Effector memory CD4-positive, alpha-beta T cell (primary cell): ENCODE data around the gene CATSPER2.
"Not testable (repeated sequence)": the region's sequence is repeated elsewhere in the genome, so short reads cannot be mapped to it uniquely, and the experiment has no call there.

Experiments
- DNase-seq, 3 donors: peaks; one replicate each; pipeline ENCODE4 v3.0.0-alpha.2; 2020
- H3K27ac ChIP-seq: 2 replicates; pipeline ENCODE4 v1.7.0; 2013; ENCODE audit warnings: mild to moderate bottlenecking, low read length, moderate library complexity; ENCODE audit not compliant: insufficient read depth, poor library complexity, severe bottlenecking
- H3K27me3 ChIP-seq: replicated peaks from 2 replicates; pipeline ENCODE4 v1.7.0; 2013; ENCODE audit warnings: mild to moderate bottlenecking, low read length; ENCODE audit not compliant: insufficient read depth, control insufficient read depth, poor library complexity, severe bottlenecking
- H3K36me3 ChIP-seq: 2 replicates; pipeline ENCODE4 v1.7.0; 2013; ENCODE audit warnings: mild to moderate bottlenecking, low read length, moderate library complexity; ENCODE audit not compliant: control insufficient read depth, insufficient read depth
- H3K4me1 ChIP-seq: 2 replicates; pipeline ENCODE4 v1.7.0; 2013; ENCODE audit warnings: low read length, mild to moderate bottlenecking; ENCODE audit not compliant: control insufficient read depth, insufficient read depth, poor library complexity, severe bottlenecking
- H3K4me3 ChIP-seq: 2 replicates; pipeline ENCODE4 v1.7.0; 2013; ENCODE audit warnings: low read length, low read depth, mild to moderate bottlenecking; ENCODE audit not compliant: insufficient read depth, poor library complexity, severe bottlenecking
- H3K9me3 ChIP-seq: 2 replicates; pipeline ENCODE4 v1.7.0; 2013; ENCODE audit warnings: mild to moderate bottlenecking, low read length, moderate library complexity; ENCODE audit not compliant: control insufficient read depth
- total RNA-seq, 3 donors: gene quantifications; one replicate each; lab custom pipeline; 2026; lab: John Stamatoyannopoulos, UW

CATSPER2 gene
- 3.5 to 5.7 (median 4.1) reads per million in 3 donors for total RNA-seq

- no peaks in the 10 kb centered on the region for H3K9me3 ChIP-seq
- H3K27me3 ChIP-seq, result no peaks in the 10 kb centered on the region
- no peak for DNase-seq
- no peaks in the 10 kb centered on the region for H3K4me1 ChIP-seq
- H3K4me3 ChIP-seq, result no peak within 1 kb of the TSS
- H3K36me3 ChIP-seq, result no peaks in the 10 kb centered on the region
- H3K27ac ChIP-seq, result no peak within 1 kb of the TSS
Measured at GRCh38 chr15:43648649-43649429, at the start of gene CATSPER2. TSS of gene CATSPER2 (minus strand) at chr15:43648844. CDS start at chr15:43648061, 783 bp downstream.

- H3K36me3 ChIP-seq, H3K4me3 ChIP-seq, DNase-seq, H3K9me3 ChIP-seq, H3K4me1 ChIP-seq, H3K27me3 ChIP-seq, H3K27ac ChIP-seq: not testable (repeated sequence)
Measured at GRCh38 chr15:43693148-43694022, 44.7 kb upstream of the CATSPER2 start, which contains the start of gene CKMT1A. TSS of gene CKMT1A (plus strand) at chr15:43693859. CDS start at chr15:43694051, 192 bp downstream.

GRCh38 chr15:43692679-43693078 is 44.0 kb upstream of the CATSPER2 start:
- not testable (repeated sequence) for DNase-seq, H3K27ac ChIP-seq, H3K27me3 ChIP-seq, H3K36me3 ChIP-seq, H3K9me3 ChIP-seq, H3K4me3 ChIP-seq, H3K4me1 ChIP-seq

- DNase-seq, H3K36me3 ChIP-seq, H3K9me3 ChIP-seq: not testable (repeated sequence)
Measured at GRCh38 chr15:43689604-43690301, 41.1 kb upstream of the CATSPER2 start.

GRCh38 chr15:43674175-43674574 is 25.5 kb upstream of the CATSPER2 start:
- not testable (repeated sequence) for H3K27me3 ChIP-seq, H3K27ac ChIP-seq, H3K4me1 ChIP-seq, H3K9me3 ChIP-seq, DNase-seq, H3K36me3 ChIP-seq, H3K4me3 ChIP-seq

More at GRCh38 chr15:43689604-43690301, 41.1 kb upstream of the CATSPER2 start:
- H3K27me3 ChIP-seq, H3K27ac ChIP-seq, H3K4me1 ChIP-seq, H3K4me3 ChIP-seq: not testable (repeated sequence)

- not testable (repeated sequence) for H3K4me3 ChIP-seq, DNase-seq, H3K4me1 ChIP-seq, H3K27me3 ChIP-seq, H3K9me3 ChIP-seq, H3K36me3 ChIP-seq, H3K27ac ChIP-seq
Measured at GRCh38 chr15:43666177-43666576, 17.5 kb upstream of the CATSPER2 start.

GRCh38 chr15:43663333-43663732 is 14.7 kb upstream of the CATSPER2 start:
- H3K9me3 ChIP-seq, H3K27ac ChIP-seq, H3K27me3 ChIP-seq, DNase-seq, H3K4me1 ChIP-seq, H3K4me3 ChIP-seq, H3K36me3 ChIP-seq: not testable (repeated sequence)

GRCh38 chr15:43662293-43662692 is 13.6 kb upstream of the CATSPER2 start:
- H3K36me3 ChIP-seq, H3K4me3 ChIP-seq, H3K9me3 ChIP-seq, DNase-seq, H3K27ac ChIP-seq, H3K4me1 ChIP-seq, H3K27me3 ChIP-seq: not testable (repeated sequence)

GRCh38 chr15:43659727-43660126 is 11.1 kb upstream of the CATSPER2 start:
- H3K9me3 ChIP-seq, DNase-seq, H3K36me3 ChIP-seq, H3K4me3 ChIP-seq, H3K27me3 ChIP-seq, H3K27ac ChIP-seq, H3K4me1 ChIP-seq: not testable (repeated sequence)
